HCT116 (cell line): ENCODE measurements around the gene CPA1. TPM values are rescaled to one million over a fixed set of nuclear protein-coding genes. Genes with fewer than 3 reads are reported as not detected.

Experiments
- total RNA-seq: library from RNA; stranded (reverse); gene quantifications from one replicate; pipeline ENCODE4 v1.2.1, GENCODE V29; 2021; ENCODE audit not compliant: unreplicated experiment

Gene CPA1
- total RNA-seq, 1 experiment from 2014 or later: 11.9 TPM

Other genes starting within 250 kb of the CPA1 start
- gene TMEM209, start 175.1 kb upstream of the CPA1 start, total RNA-seq: 35.8 TPM
- not detected for gene SSMEM1, start 172.6 kb upstream of the CPA1 start, total RNA-seq
- gene CPA2, start 113.6 kb upstream of the CPA1 start, total RNA-seq: 1.5 TPM
- gene CPA4, start 87.3 kb upstream of the CPA1 start, total RNA-seq: 38.7 TPM
- gene CPA5, start 35.7 kb upstream of the CPA1 start, total RNA-seq: not detected
- 13.6 TPM for gene CEP41, start 60.5 kb downstream of the CPA1 start, total RNA-seq
- gene MEST, start 111.6 kb downstream of the CPA1 start, total RNA-seq: 49.5 TPM